ENCODE results near the gene SCYGR2.

SCYGR2 gene

GRCh38 chr2:227623226-227623625 is 24.5 kb downstream of the SCYGR2 start:
- Histone ChIP-seq H3K27ac (no peak overlapping the region), H3K4me1 (peaks cover 10% of the 10 kb centered on the region; the same call in 1 of the 2 replicates), H3K4me2 (no peak overlapping the region), H3K36me3 (no peaks in the 10 kb centered on the region), H4K20me1 (no peaks in the 10 kb centered on the region), H3K9me3 (peaks cover 4% of the 10 kb centered on the region; the same call in 1 of the 2 replicates), H3K27me3 (no peaks in the 10 kb centered on the region), H3K4me3 (no peak overlapping the region), H3K9ac (no peak overlapping the region)
- TF ChIP-seq Cebpa-rat (IDR thresholded peaks at IDR 0.05): no peak

GRCh38 chr2:227625420-227625819 is 26.7 kb downstream of the SCYGR2 start:
- Histone ChIP-seq H3K4me2 (no peak overlapping the region), H3K9ac (no peak overlapping the region), H3K9me3 (peaks cover 4% of the 10 kb centered on the region; the same call in 1 of the 2 replicates), H3K36me3 (no peaks in the 10 kb centered on the region), H3K27ac (no peak overlapping the region), H3K27me3 (no peaks in the 10 kb centered on the region), H3K4me3 (no peak overlapping the region), H4K20me1 (no peaks in the 10 kb centered on the region), H3K4me1 (no peaks in the 10 kb centered on the region)
- no peak for TF ChIP-seq Cebpa-rat (IDR thresholded peaks at IDR 0.05)

GRCh38 chr2:227626580-227627151 is 28.0 kb downstream of the SCYGR2 start:
- Histone ChIP-seq H3K4me1 (no peaks in the 10 kb centered on the region), H3K27ac (no peak overlapping the region)
- no peak for TF ChIP-seq Cebpa-rat (IDR thresholded peaks at IDR 0.05)

GRCh38 chr2:227627769-227628168 is 29.1 kb downstream of the SCYGR2 start:
- Histone ChIP-seq H3K27ac (no peak overlapping the region), H3K9me3 (peaks cover 2% of the 10 kb centered on the region; the same call in 1 of the 2 replicates), H3K27me3 (no peaks in the 10 kb centered on the region), H3K9ac (no peak overlapping the region), H3K4me2 (no peak overlapping the region), H4K20me1 (no peaks in the 10 kb centered on the region), H3K36me3 (no peaks in the 10 kb centered on the region), H3K4me3 (no peak overlapping the region), H3K4me1 (no peaks in the 10 kb centered on the region)
- no peak for TF ChIP-seq Cebpa-rat (IDR thresholded peaks at IDR 0.05)

More at GRCh38 chr2:227626580-227627151, 28.0 kb downstream of the SCYGR2 start:
- no peak overlapping the region for H3K4me3 ChIP-seq
- H3K9me3 ChIP-seq: peaks cover 4% of the 10 kb centered on the region; the same call in 1 of the 2 replicates
- H3K4me2 ChIP-seq: no peak overlapping the region
- no peaks in the 10 kb centered on the region for H4K20me1 ChIP-seq
- no peaks in the 10 kb centered on the region for H3K27me3 ChIP-seq
- H3K9ac ChIP-seq: no peak overlapping the region
- H3K36me3 ChIP-seq: no peaks in the 10 kb centered on the region

- TF ChIP-seq Cebpa-rat (IDR thresholded peaks at IDR 0.05): no peak
- H3K4me3 ChIP-seq: no peak overlapping the region
- H3K4me1 ChIP-seq: no peaks in the 10 kb centered on the region
- no peaks in the 10 kb centered on the region for H3K27me3 ChIP-seq
- H3K9ac ChIP-seq: no peak overlapping the region
- no peak overlapping the region for H3K27ac ChIP-seq
- no peak overlapping the region for H3K4me2 ChIP-seq
- H3K9me3 ChIP-seq: no peaks in the 10 kb centered on the region
- H4K20me1 ChIP-seq: no peaks in the 10 kb centered on the region
- H3K36me3 ChIP-seq: no peaks in the 10 kb centered on the region
These were observed 30.7 kb downstream of the SCYGR2 start for GRCh38 chr2:227629435-227629834.

GRCh38 chr2:227630322-227630721 is 31.6 kb downstream of the SCYGR2 start:
- no peak for TF ChIP-seq Cebpa-rat (IDR thresholded peaks at IDR 0.05)
- Histone ChIP-seq H3K4me3 (no peak overlapping the region), H4K20me1 (no peaks in the 10 kb centered on the region), H3K27me3 (no peaks in the 10 kb centered on the region), H3K36me3 (no peaks in the 10 kb centered on the region), H3K9me3 (no peaks in the 10 kb centered on the region), H3K4me1 (no peaks in the 10 kb centered on the region), H3K9ac (no peak overlapping the region), H3K4me2 (no peak overlapping the region), H3K27ac (no peak overlapping the region)

- Histone ChIP-seq H3K27me3 (no peaks in the 10 kb centered on the region), H3K27ac (no peak overlapping the region), H3K4me1 (no peaks in the 10 kb centered on the region), H3K4me2 (no peak overlapping the region), H3K36me3 (no peaks in the 10 kb centered on the region), H3K9ac (no peak overlapping the region), H3K9me3 (no peaks in the 10 kb centered on the region), H3K4me3 (no peak overlapping the region), H4K20me1 (no peaks in the 10 kb centered on the region)
- TF ChIP-seq Cebpa-rat (IDR thresholded peaks at IDR 0.05): no peak
These were observed 34.1 kb downstream of the SCYGR2 start for GRCh38 chr2:227632827-227633226.

- Histone ChIP-seq H3K4me3 (no peak overlapping the region), H3K4me2 (no peak overlapping the region), H3K9ac (no peak overlapping the region), H3K27ac (no peak overlapping the region), H3K4me1 (no peaks in the 10 kb centered on the region), H4K20me1 (no peaks in the 10 kb centered on the region), H3K36me3 (no peaks in the 10 kb centered on the region), H3K9me3 (no peaks in the 10 kb centered on the region), H3K27me3 (no peaks in the 10 kb centered on the region)
- TF ChIP-seq Cebpa-rat (IDR thresholded peaks at IDR 0.05): no peak
These were observed 35.5 kb downstream of the SCYGR2 start for GRCh38 chr2:227634201-227634600.

GRCh38 chr2:227642656-227643055 is 44.0 kb downstream of the SCYGR2 start:
- H3K9ac ChIP-seq: no peak overlapping the region
- no peaks in the 10 kb centered on the region for H3K36me3 ChIP-seq
- H3K4me1 ChIP-seq: no peaks in the 10 kb centered on the region
- no peak overlapping the region for H3K4me3 ChIP-seq
- H3K27me3 ChIP-seq: no peaks in the 10 kb centered on the region
- no peak for TF ChIP-seq Cebpa-rat (IDR thresholded peaks at IDR 0.05)
- H3K27ac ChIP-seq: no peak overlapping the region
- H3K4me2 ChIP-seq: no peak overlapping the region
- H3K9me3 ChIP-seq: no peaks in the 10 kb centered on the region
- no peaks in the 10 kb centered on the region for H4K20me1 ChIP-seq

- Histone ChIP-seq H3K9ac (no peak overlapping the region), H3K27me3 (no peaks in the 10 kb centered on the region)
- no peak for TF ChIP-seq Cebpa-rat (IDR thresholded peaks at IDR 0.05)
These were observed 45.4 kb downstream of the SCYGR2 start for GRCh38 chr2:227643990-227644551.

More at GRCh38 chr2:227643990-227644551, 45.4 kb downstream of the SCYGR2 start:
- H3K36me3 ChIP-seq: no peaks in the 10 kb centered on the region
- no peak overlapping the region for H3K27ac ChIP-seq
- H3K4me1 ChIP-seq: no peaks in the 10 kb centered on the region
- H3K4me2 ChIP-seq: no peak overlapping the region
- H4K20me1 ChIP-seq: no peaks in the 10 kb centered on the region
- H3K4me3 ChIP-seq: no peak overlapping the region
- no peaks in the 10 kb centered on the region for H3K9me3 ChIP-seq
